Measurements from ENCODE around the gene KBTBD3. TPM values are rescaled to one million over a fixed set of nuclear protein-coding genes. Genes with fewer than 3 reads are reported as not detected.

The KBTBD3 gene
- total and polyA plus RNA-seq, 2 of the 4 experiments (the other 2 are of a cell fraction): 1.6 to 1.7 TPM

- Histone ChIP-seq H2BK20ac (ENCODE audit: low read depth, low read length) (no peak overlapping the region), H2AK9ac (replicated peaks; ENCODE audit: low read depth, low read length, poor library complexity) (no peak overlapping the region), H2AK5ac (ENCODE audit: low read depth, low read length) (no peak overlapping the region), H4K91ac (ENCODE audit: insufficient read depth, low read depth, low read length) (no peak overlapping the region), H3K4me2 (ENCODE audit: low read depth, low read length) (no peak overlapping the region; the same call in 1 of the 2 replicates), H3K9me1 (ENCODE audit: insufficient read depth, low read length) (no peaks in the 10 kb centered on the region), H3K36me3 (ENCODE audit: control insufficient read depth, insufficient read depth, low read length) (peaks cover 15% of the 10 kb centered on the region), H4K8ac (ENCODE audit: low read depth in 2 of 2, low read length in 2 of 2) (no peak overlapping the region), H3K4me3 (ENCODE audit: insufficient read depth, low read depth, low read length) (no peak overlapping the region), H3K79me1 (ENCODE audit: low read depth in 1 of 2, low read length in 2 of 2) (peaks cover 15 to 45% of the 10 kb centered on the region in 2 experiments), H3K4ac (ENCODE audit: low read depth, low read length) (no peak overlapping the region), H3K9ac (ENCODE audit: low read depth, low read length) (no peak overlapping the region), H4K5ac (ENCODE audit: low read depth, low read length) (no peak overlapping the region), H4K20me1 (ENCODE audit: insufficient read depth, low read length) (peaks cover 4% of the 10 kb centered on the region; the same call in 1 of the 2 replicates), H2BK120ac (ENCODE audit: low read depth, low read length) (no peak overlapping the region), H3K23ac (ENCODE audit: low read depth, low read length) (no peak overlapping the region), H3K27ac (ENCODE audit: insufficient read depth, low read length) (no peak overlapping the region), H3K4me1 (ENCODE audit: control insufficient read depth, insufficient read depth, low read length) (peaks cover 5% of the 10 kb centered on the region), H2BK5ac (ENCODE audit: low read depth, low read length, poor library complexity, severe bottlenecking) (no peak overlapping the region), H2AFZ (replicated peaks; ENCODE audit: low read length, poor library complexity) (no peak overlapping the region), H3K14ac (replicated peaks; ENCODE audit: low read depth, low read length) (no peak overlapping the region), H3K56ac (ENCODE audit: extremely low read depth, insufficient read depth, low read length) (no peak overlapping the region), H3K27me3 (ENCODE audit: control insufficient read depth, insufficient read depth, low read length) (no peaks in the 10 kb centered on the region), H2BK15ac (ENCODE audit: low read depth, low read length) (no peak overlapping the region), H3K18ac (ENCODE audit: low read depth, low read length) (no peak overlapping the region), H3K9me3 (ENCODE audit: control insufficient read depth, insufficient read depth, low read length) (no peaks in the 10 kb centered on the region)
- in situ Hi-C loops (cut with MboI; ENCODE audit: low sequenced_read_pairs) (no loop called here), intact Hi-C loops (cut with micrococcal nuclease) (loop anchor here (1.0 to 10.0 kb wide), 4 partner anchors 44 to 948 kb away; no protein-coding TSS in a partner anchor), dilution Hi-C loops (cut with HindIII; ENCODE audit: low sequenced_read_pairs, unreplicated experiment) (no loop called here)
- ATAC-seq (ENCODE audit: low read depth): peak; percentile 42
- DNase-seq: peak; percentile 75
- TF ChIP-seq USF2 (IDR thresholded peaks at IDR 0.05; ENCODE audit: low read depth, low read length): no peak
- no peak for TF ChIP-seq CHD1 (IDR thresholded peaks at IDR 0.05; ENCODE audit: low read depth, low read length)
- no peak for TF ChIP-seq SMC3 (IDR thresholded peaks at IDR 0.05; ENCODE audit: low read depth, low read length)
- no peak for TF ChIP-seq RCOR1 (IDR thresholded peaks at IDR 0.05; ENCODE audit: insufficient replicate concordance, low read length)
- TF ChIP-seq ELK1 (IDR thresholded peaks at IDR 0.05; ENCODE audit: borderline replicate concordance, low read depth, low read length): no peak
- TF ChIP-seq BHLHE40 (IDR thresholded peaks at IDR 0.05; ENCODE audit: low read depth, low read length): no peak
- no peak for TF ChIP-seq RFX5 (IDR thresholded peaks at IDR 0.05; ENCODE audit: low read depth, low read length)
- TF ChIP-seq RAD21 (IDR thresholded peaks at IDR 0.05; ENCODE audit: low read length): no peak
- no peak for TF ChIP-seq FOS (IDR thresholded peaks at IDR 0.05; ENCODE audit: low read depth, low read length)
- TF ChIP-seq MAZ (IDR thresholded peaks at IDR 0.05; ENCODE audit: borderline replicate concordance, low read depth, low read length): no peak
- no peak for TF ChIP-seq MAFK (IDR thresholded peaks at IDR 0.05; ENCODE audit: low read depth, low read length)
- WGBS, 2 experiments (ENCODE audit: extremely low coverage in 2 of 2, insufficient read length in 1 of 2): no CpG with 5 or more reads among the region's 4 CpGs
- BruUV-seq (replicated peaks): no TSS peak
- ChIA-PET CTCF (no interaction called here), POLR2A (ENCODE audit: unreplicated experiment) (no interaction called here)
These were observed 11.7 kb upstream of the KBTBD3 start for GRCh38 chr11:106088896-106089295.

Data from IMR-90 (cell line).